Measurements from ENCODE around the gene HSD11B2.
A peak's percentile ranks its signal among the peaks of the same experiment; 100 is the strongest.

Gene HSD11B2

GRCh38 chr16:67388591-67388990 lies 42.3 kb upstream of the HSD11B2 start:
- no peak overlapping the region for H3K4me3 ChIP-seq (replicated peaks in 1 of 2; ENCODE audit: low read depth in 2 of 2, low read length in 2 of 2)
- DNase-seq (ENCODE audit: low read depth in 2 of 2) = no peak
- no peak for TF ChIP-seq CTCF (IDR thresholded peaks at IDR 0.05; ENCODE audit: low read depth, low read length)

- H3K4me3 ChIP-seq (replicated peaks in 1 of 2; ENCODE audit: low read depth in 2 of 2, low read length in 2 of 2) = no peak overlapping the region
- no peak for DNase-seq (ENCODE audit: low read depth in 2 of 2)
- no peak for TF ChIP-seq CTCF (IDR thresholded peaks at IDR 0.05; ENCODE audit: low read depth, low read length)
Measured at GRCh38 chr16:67389911-67390815, 40.8 kb upstream of the HSD11B2 start.

- no peak for DNase-seq (ENCODE audit: low read depth in 2 of 2)
- no peak overlapping the region for H3K4me3 ChIP-seq (replicated peaks in 1 of 2; ENCODE audit: low read depth in 2 of 2, low read length in 2 of 2)
- no peak for TF ChIP-seq CTCF (IDR thresholded peaks at IDR 0.05; ENCODE audit: low read depth, low read length)
Measured at GRCh38 chr16:67390816-67391423, 40.0 kb upstream of the HSD11B2 start.

GRCh38 chr16:67391424-67392300 lies 39.3 kb upstream of the HSD11B2 start:
- no peak overlapping the region for H3K4me3 ChIP-seq (replicated peaks in 1 of 2; ENCODE audit: low read depth in 2 of 2, low read length in 2 of 2)
- DNase-seq (ENCODE audit: low read depth in 2 of 2) = no peak
- no peak for TF ChIP-seq CTCF (IDR thresholded peaks at IDR 0.05; ENCODE audit: low read depth, low read length)

- H3K4me3 ChIP-seq (replicated peaks in 1 of 2; ENCODE audit: low read depth in 2 of 2, low read length in 2 of 2) = peak overlapping the region in 1 of 2 donors; percentile 21
- no peak for DNase-seq (ENCODE audit: low read depth in 2 of 2)
- no peak for TF ChIP-seq CTCF (IDR thresholded peaks at IDR 0.05; ENCODE audit: low read depth, low read length)
Measured at GRCh38 chr16:67392301-67393059, 38.4 kb upstream of the HSD11B2 start.

Data from cardiac fibroblast (primary cell).